ENCODE measurements around the gene LAMB4.

The LAMB4 gene

GRCh38 chr7:108053250-108053649 is 76.9 kb downstream of the LAMB4 start:
- no peak for TF ChIP-seq CTCF (IDR thresholded peaks at IDR 0.05)
- DNase-seq, result no peak
- intact Hi-C loops (cut with DNase I; ENCODE audit: low total_unique reads), result no loop called here
- no peaks in the 10 kb centered on the region for H3K4me1 ChIP-seq
- H3K9me3 ChIP-seq, result no peaks in the 10 kb centered on the region
- no peak overlapping the region for H3K4me3 ChIP-seq
- no peak overlapping the region for H3K27ac ChIP-seq
- no peaks in the 10 kb centered on the region for H3K27me3 ChIP-seq
- H3K36me3 ChIP-seq, result no peaks in the 10 kb centered on the region

- H3K36me3 ChIP-seq, result no peaks in the 10 kb centered on the region
- H3K27me3 ChIP-seq, result no peaks in the 10 kb centered on the region
- no peak overlapping the region for H3K27ac ChIP-seq
- no peaks in the 10 kb centered on the region for H3K4me1 ChIP-seq
- intact Hi-C loops (cut with DNase I; ENCODE audit: low total_unique reads), result no loop called here
- H3K9me3 ChIP-seq, result no peaks in the 10 kb centered on the region
- H3K4me3 ChIP-seq, result no peak overlapping the region
- no peak for DNase-seq
- no peak for TF ChIP-seq CTCF (IDR thresholded peaks at IDR 0.05)
Measured at GRCh38 chr7:108051454-108051853, 78.7 kb downstream of the LAMB4 start.

- no peaks in the 10 kb centered on the region for H3K9me3 ChIP-seq
- no peak for TF ChIP-seq CTCF (IDR thresholded peaks at IDR 0.05)
- no peak overlapping the region for H3K4me3 ChIP-seq
- DNase-seq, result no peak
- no peaks in the 10 kb centered on the region for H3K36me3 ChIP-seq
- intact Hi-C loops (cut with DNase I; ENCODE audit: low total_unique reads), result no loop called here
- no peak overlapping the region for H3K27ac ChIP-seq
- no peaks in the 10 kb centered on the region for H3K4me1 ChIP-seq
- no peaks in the 10 kb centered on the region for H3K27me3 ChIP-seq
Measured at GRCh38 chr7:108049962-108050361, 80.2 kb downstream of the LAMB4 start.

- H3K4me1 ChIP-seq, result no peaks in the 10 kb centered on the region
- H3K9me3 ChIP-seq, result no peaks in the 10 kb centered on the region
- intact Hi-C loops (cut with DNase I; ENCODE audit: low total_unique reads), result no loop called here
- no peaks in the 10 kb centered on the region for H3K36me3 ChIP-seq
- no peak overlapping the region for H3K4me3 ChIP-seq
- DNase-seq, result no peak
- no peak overlapping the region for H3K27ac ChIP-seq
- no peaks in the 10 kb centered on the region for H3K27me3 ChIP-seq
- no peak for TF ChIP-seq CTCF (IDR thresholded peaks at IDR 0.05)
Measured at GRCh38 chr7:108048422-108048821, 81.7 kb downstream of the LAMB4 start.

- Histone ChIP-seq H3K4me1 (no peaks in the 10 kb centered on the region), H3K27me3 (no peaks in the 10 kb centered on the region), H3K27ac (no peak overlapping the region), H3K36me3 (no peaks in the 10 kb centered on the region), H3K4me3 (no peak overlapping the region), H3K9me3 (no peaks in the 10 kb centered on the region)
- no peak for TF ChIP-seq CTCF (IDR thresholded peaks at IDR 0.05)
- intact Hi-C loops (cut with DNase I; ENCODE audit: low total_unique reads), result no loop called here
- no peak for DNase-seq
Measured at GRCh38 chr7:108046952-108047506, 83.1 kb downstream of the LAMB4 start.

- Histone ChIP-seq H3K27me3 (no peaks in the 10 kb centered on the region), H3K36me3 (no peaks in the 10 kb centered on the region), H3K4me1 (no peaks in the 10 kb centered on the region), H3K9me3 (no peaks in the 10 kb centered on the region), H3K27ac (no peak overlapping the region), H3K4me3 (no peak overlapping the region)
- no peak for TF ChIP-seq CTCF (IDR thresholded peaks at IDR 0.05)
- intact Hi-C loops (cut with DNase I; ENCODE audit: low total_unique reads), result no loop called here
- DNase-seq, result no peak
Measured at GRCh38 chr7:108045669-108046068, 84.5 kb downstream of the LAMB4 start.
